ENCODE measurements around the gene CHST6. TPM values are rescaled to one million over a fixed set of nuclear protein-coding genes. Genes with fewer than 3 reads are reported as not detected.

Gene CHST6
- total and polyA plus RNA-seq, 10 of the 15 experiments (the other 5 are each of a cell fraction or from before 2014, with no cell fraction given): 0.14 to 2.5 (median 0.51) TPM

DNA sequence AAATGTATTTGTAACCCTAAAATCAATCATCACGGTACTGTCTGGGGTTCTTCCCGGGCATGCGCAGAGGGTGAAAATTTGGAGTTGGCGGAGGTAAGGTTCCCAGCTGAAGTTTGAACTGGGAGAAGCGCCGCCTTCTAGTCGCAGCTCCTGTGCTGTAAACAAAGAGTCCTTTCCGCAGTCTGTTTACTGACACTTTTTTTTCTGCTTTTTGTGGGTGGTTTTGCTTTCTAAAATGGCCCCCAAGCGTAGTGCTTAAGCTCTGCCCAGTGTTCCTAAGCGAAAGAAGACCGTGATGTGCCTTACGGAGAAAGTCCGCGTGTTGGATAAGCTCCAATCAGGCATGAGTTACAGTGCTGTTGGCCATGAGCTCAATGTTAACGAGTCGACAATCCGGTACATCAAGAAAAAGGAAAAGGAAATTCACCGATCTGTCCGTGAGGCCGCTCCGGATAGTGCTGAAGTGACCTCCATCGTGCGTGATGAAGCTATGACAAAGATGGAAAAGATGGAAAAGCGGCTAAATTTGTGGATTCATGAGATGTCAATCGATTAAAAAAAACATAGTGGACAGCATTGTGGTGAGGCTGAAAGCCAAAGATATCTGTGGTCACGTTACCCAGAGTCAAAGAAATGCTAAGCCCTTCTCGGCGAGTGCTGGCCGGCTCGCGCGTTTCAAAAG is 61.4 kb downstream of the CHST6 start (continued):
- TF ChIP-seq, protein P1, sequence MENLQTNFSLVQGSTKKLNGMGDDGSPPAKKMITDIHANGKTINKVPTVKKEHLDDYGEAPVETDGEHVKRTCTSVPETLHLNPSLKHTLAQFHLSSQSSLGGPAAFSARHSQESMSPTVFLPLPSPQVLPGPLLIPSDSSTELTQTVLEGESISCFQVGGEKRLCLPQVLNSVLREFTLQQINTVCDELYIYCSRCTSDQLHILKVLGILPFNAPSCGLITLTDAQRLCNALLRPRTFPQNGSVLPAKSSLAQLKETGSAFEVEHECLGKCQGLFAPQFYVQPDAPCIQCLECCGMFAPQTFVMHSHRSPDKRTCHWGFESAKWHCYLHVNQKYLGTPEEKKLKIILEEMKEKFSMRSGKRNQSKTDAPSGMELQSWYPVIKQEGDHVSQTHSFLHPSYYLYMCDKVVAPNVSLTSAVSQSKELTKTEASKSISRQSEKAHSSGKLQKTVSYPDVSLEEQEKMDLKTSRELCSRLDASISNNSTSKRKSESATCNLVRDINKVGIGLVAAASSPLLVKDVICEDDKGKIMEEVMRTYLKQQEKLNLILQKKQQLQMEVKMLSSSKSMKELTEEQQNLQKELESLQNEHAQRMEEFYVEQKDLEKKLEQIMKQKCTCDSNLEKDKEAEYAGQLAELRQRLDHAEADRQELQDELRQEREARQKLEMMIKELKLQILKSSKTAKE (IDR thresholded peaks at IDR 0.05; ENCODE audit: low read depth, poor library complexity, severe bottlenecking): peak; percentile 41
- TF ChIP-seq SIX5 (IDR thresholded peaks at IDR 0.05; ENCODE audit: low read depth, low read length, severe bottlenecking) (no peak), NR2C1 (IDR thresholded peaks at IDR 0.05) (no peak), KDM1A (IDR thresholded peaks at IDR 0.05; ENCODE audit: borderline replicate concordance) (no peak), CHD1 (IDR thresholded peaks at IDR 0.05; ENCODE audit: low read depth, low read length) (no peak), JUND (IDR thresholded peaks at IDR 0.05; ENCODE audit: low read depth, low read length) (no peak), ZBED1 (IDR thresholded peaks at IDR 0.05; ENCODE audit: borderline replicate concordance) (no peak), POLR2A (IDR thresholded peaks at IDR 0.05; ENCODE audit: low read depth, low read length) (peak; percentile 40), BRCA1 (IDR thresholded peaks at IDR 0.05; ENCODE audit: low read depth, low read length) (no peak), SMAD5 (IDR thresholded peaks at IDR 0.05; ENCODE audit: low read depth) (no peak), IRF4 (IDR thresholded peaks at IDR 0.05; ENCODE audit: low read depth, low read length) (no peak), NFXL1 (IDR thresholded peaks at IDR 0.05; ENCODE audit: borderline replicate concordance) (no peak), TCF12 (IDR thresholded peaks at IDR 0.05; ENCODE audit: low read depth, low read length) (no peak), SRF (IDR thresholded peaks at IDR 0.05; ENCODE audit: low read depth in 2 of 2, low read length in 2 of 2) (no peak), CBX3 (IDR thresholded peaks at IDR 0.05; ENCODE audit: borderline replicate concordance, low read depth) (no peak), TBL1XR1 (IDR thresholded peaks at IDR 0.05; ENCODE audit: low read depth, low read length) (0 out of 2 replicates have a peak, but pooled peaks have one; percentile 33), SMAD1 (IDR thresholded peaks at IDR 0.05; ENCODE audit: low read depth, partially characterized antibody) (no peak), RAD21 (IDR thresholded peaks at IDR 0.05; ENCODE audit: insufficient read depth, low read depth, low read length) (no peak), BMI1 (IDR thresholded peaks at IDR 0.05; ENCODE audit: borderline replicate concordance) (no peak), ZZZ3 (IDR thresholded peaks at IDR 0.05; ENCODE audit: control insufficient read depth, insufficient read length, low read depth) (no peak)
- TF ChIP-seq, protein P2, sequence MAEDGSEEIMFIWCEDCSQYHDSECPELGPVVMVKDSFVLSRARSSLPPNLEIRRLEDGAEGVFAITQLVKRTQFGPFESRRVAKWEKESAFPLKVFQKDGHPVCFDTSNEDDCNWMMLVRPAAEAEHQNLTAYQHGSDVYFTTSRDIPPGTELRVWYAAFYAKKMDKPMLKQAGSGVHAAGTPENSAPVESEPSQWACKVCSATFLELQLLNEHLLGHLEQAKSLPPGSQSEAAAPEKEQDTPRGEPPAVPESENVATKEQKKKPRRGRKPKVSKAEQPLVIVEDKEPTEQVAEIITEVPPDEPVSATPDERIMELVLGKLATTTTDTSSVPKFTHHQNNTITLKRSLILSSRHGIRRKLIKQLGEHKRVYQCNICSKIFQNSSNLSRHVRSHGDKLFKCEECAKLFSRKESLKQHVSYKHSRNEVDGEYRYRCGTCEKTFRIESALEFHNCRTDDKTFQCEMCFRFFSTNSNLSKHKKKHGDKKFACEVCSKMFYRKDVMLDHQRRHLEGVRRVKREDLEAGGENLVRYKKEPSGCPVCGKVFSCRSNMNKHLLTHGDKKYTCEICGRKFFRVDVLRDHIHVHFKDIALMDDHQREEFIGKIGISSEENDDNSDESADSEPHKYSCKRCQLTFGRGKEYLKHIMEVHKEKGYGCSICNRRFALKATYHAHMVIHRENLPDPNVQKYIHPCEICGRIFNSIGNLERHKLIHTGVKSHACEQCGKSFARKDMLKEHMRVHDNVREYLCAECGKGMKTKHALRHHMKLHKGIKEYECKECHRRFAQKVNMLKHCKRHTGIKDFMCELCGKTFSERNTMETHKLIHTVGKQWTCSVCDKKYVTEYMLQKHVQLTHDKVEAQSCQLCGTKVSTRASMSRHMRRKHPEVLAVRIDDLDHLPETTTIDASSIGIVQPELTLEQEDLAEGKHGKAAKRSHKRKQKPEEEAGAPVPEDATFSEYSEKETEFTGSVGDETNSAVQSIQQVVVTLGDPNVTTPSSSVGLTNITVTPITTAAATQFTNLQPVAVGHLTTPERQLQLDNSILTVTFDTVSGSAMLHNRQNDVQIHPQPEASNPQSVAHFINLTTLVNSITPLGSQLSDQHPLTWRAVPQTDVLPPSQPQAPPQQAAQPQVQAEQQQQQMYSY (CRISPR knock-in tag; IDR thresholded peaks at IDR 0.05): no peak
- TF ChIP-seq, protein P3, sequence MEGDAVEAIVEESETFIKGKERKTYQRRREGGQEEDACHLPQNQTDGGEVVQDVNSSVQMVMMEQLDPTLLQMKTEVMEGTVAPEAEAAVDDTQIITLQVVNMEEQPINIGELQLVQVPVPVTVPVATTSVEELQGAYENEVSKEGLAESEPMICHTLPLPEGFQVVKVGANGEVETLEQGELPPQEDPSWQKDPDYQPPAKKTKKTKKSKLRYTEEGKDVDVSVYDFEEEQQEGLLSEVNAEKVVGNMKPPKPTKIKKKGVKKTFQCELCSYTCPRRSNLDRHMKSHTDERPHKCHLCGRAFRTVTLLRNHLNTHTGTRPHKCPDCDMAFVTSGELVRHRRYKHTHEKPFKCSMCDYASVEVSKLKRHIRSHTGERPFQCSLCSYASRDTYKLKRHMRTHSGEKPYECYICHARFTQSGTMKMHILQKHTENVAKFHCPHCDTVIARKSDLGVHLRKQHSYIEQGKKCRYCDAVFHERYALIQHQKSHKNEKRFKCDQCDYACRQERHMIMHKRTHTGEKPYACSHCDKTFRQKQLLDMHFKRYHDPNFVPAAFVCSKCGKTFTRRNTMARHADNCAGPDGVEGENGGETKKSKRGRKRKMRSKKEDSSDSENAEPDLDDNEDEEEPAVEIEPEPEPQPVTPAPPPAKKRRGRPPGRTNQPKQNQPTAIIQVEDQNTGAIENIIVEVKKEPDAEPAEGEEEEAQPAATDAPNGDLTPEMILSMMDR (IDR thresholded peaks at IDR 0.05 in 2 of 3, conservative IDR thresholded peaks at IDR 0.05 in 1 of 3; ENCODE audit: control insufficient read depth in 2 of 3, extremely low read depth in 1 of 3, insufficient read depth in 1 of 3, low read depth in 3 of 3, low read length in 3 of 3): no peak
- TF ChIP-seq, protein P4, sequence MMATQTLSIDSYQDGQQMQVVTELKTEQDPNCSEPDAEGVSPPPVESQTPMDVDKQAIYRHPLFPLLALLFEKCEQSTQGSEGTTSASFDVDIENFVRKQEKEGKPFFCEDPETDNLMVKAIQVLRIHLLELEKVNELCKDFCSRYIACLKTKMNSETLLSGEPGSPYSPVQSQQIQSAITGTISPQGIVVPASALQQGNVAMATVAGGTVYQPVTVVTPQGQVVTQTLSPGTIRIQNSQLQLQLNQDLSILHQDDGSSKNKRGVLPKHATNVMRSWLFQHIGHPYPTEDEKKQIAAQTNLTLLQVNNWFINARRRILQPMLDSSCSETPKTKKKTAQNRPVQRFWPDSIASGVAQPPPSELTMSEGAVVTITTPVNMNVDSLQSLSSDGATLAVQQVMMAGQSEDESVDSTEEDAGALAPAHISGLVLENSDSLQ (IDR thresholded peaks at IDR 0.05): 0 out of 2 replicates have a peak, but pooled peaks have one; percentile 13

Measured in GM12878 (cell line).